Peyer's patch (tissue), 4 donors: ENCODE measurements around the gene MT1B. TPM values are rescaled to one million over a fixed set of nuclear protein-coding genes. Genes with fewer than 3 reads are reported as not detected.

Source experiments
- DNase-seq, 3 donors: peaks; one replicate each; pipeline ENCODE4 v3.0.0-alpha.2; 2017 to 2019
- H3K27ac ChIP-seq, 4 donors: fragments of 200-600 bp; sonication (generic); one replicate each; pipeline ENCODE4 v1.5.1; 2016 to 2019
- H3K27me3 ChIP-seq, 2 donors: fragments of 200-600 bp; sonication (generic); one replicate each; pipeline ENCODE4 v1.5.1; 2019
- H3K36me3 ChIP-seq, 3 donors: fragments of 200-600 bp; sonication (generic); one replicate each; pipeline ENCODE4 v1.5.1; 2016 to 2019
- H3K4me1 ChIP-seq, 4 donors: fragments of 200-600 bp; sonication (generic); one replicate each; pipeline ENCODE4 v1.5.1; 2016 to 2019
- H3K4me3 ChIP-seq, 4 donors: fragments of 200-600 bp; sonication (generic); 1 replicate in 3 of 4; 2 replicates in 1 of 4; pipeline ENCODE4 v1.5.1; 2016 to 2019; ENCODE audit warnings: mild to moderate bottlenecking in 1 of 4
- H3K9me3 ChIP-seq, 4 donors: fragments of 200-600 bp; sonication (generic); one replicate each; pipeline ENCODE4 v1.5.1; 2016 to 2019; ENCODE audit warnings: mild to moderate bottlenecking in 1 of 4
- CTCF ChIP-seq, 6 experiments: fragments of 450-650 bp in 4 of 6; fragments of 200-600 bp in 2 of 6; sonication (generic) in 1 of 6; IDR thresholded peaks; one replicate each; pipeline ENCODE4 v1.5.1; 2017 to 2019; ENCODE audit warnings: antibody characterized with exemption in 6 of 6, mild to moderate bottlenecking in 3 of 6, moderate library complexity in 1 of 6
- POLR2A ChIP-seq, 2 donors: fragments of 450-650 bp; IDR thresholded peaks; one replicate each; pipeline ENCODE4 v1.5.1; 2017; ENCODE audit warnings: antibody characterized with exemption in 2 of 2, mild to moderate bottlenecking in 2 of 2, moderate library complexity in 2 of 2
- total RNA-seq, 4 donors: library from RNA; depleted of rRNA; stranded (reverse); fragments of >200 nt; gene quantifications; one replicate each; pipeline ENCODE4 v1.1.0, GENCODE V29; 2016

Gene MT1B
- total RNA-seq, 4 donors from 2014 or later = 39.3 TPM; not detected in 3

- no peak overlapping the region for H3K27ac ChIP-seq
- H3K36me3 ChIP-seq = no peaks in the 10 kb centered on the region
- no peak for DNase-seq
- peaks cover 0 to 28% (median 4%) of the 10 kb centered on the region in 4 donors for H3K4me1 ChIP-seq
- no peak overlapping the region for H3K4me3 ChIP-seq
- no peaks in the 10 kb centered on the region for H3K27me3 ChIP-seq
- TF ChIP-seq CTCF (IDR thresholded peaks at IDR 0.05) = no peak
- no peak for TF ChIP-seq POLR2A (IDR thresholded peaks at IDR 0.05)
- no peaks in the 10 kb centered on the region for H3K9me3 ChIP-seq
These were observed 37.1 kb upstream of the MT1B start for GRCh38 chr16:56614549-56614991.

- Histone ChIP-seq H3K9me3 (no peaks in the 10 kb centered on the region), H3K4me3 (no peak overlapping the region), H3K27me3 (no peaks in the 10 kb centered on the region), H3K27ac (no peak overlapping the region), H3K36me3 (no peaks in the 10 kb centered on the region), H3K4me1 (peaks cover 0 to 23% (median 1%) of the 10 kb centered on the region in 4 donors)
- TF ChIP-seq CTCF (IDR thresholded peaks at IDR 0.05) (no peak), POLR2A (IDR thresholded peaks at IDR 0.05) (no peak)
- no peak for DNase-seq
These were observed 36.3 kb upstream of the MT1B start for GRCh38 chr16:56615353-56615752.

- DNase-seq = no peak
- H3K27ac ChIP-seq = peak overlapping the region in 2 of 4 donors; percentile 35 to 47
- H3K4me3 ChIP-seq = peak overlapping the region; percentile 27 to 55 (median 41)
- H3K9me3 ChIP-seq = no peaks in the 10 kb centered on the region
- H3K27me3 ChIP-seq = no peaks in the 10 kb centered on the region
- no peak for TF ChIP-seq CTCF (IDR thresholded peaks at IDR 0.05)
- TF ChIP-seq POLR2A (IDR thresholded peaks at IDR 0.05) = no peak
- H3K36me3 ChIP-seq = no peaks in the 10 kb centered on the region
- peaks cover 0 to 21% (median 0%) of the 10 kb centered on the region in 4 donors for H3K4me1 ChIP-seq
These were observed 35.0 kb upstream of the MT1B start for GRCh38 chr16:56616608-56617211.

GRCh38 chr16:56617212-56618085 lies 34.2 kb upstream of the MT1B start:
- Histone ChIP-seq H3K36me3 (no peaks in the 10 kb centered on the region), H3K4me3 (peak overlapping the region; percentile 27 to 55 (median 41)), H3K27me3 (no peaks in the 10 kb centered on the region), H3K27ac (peak overlapping the region in 2 of 4 donors; percentile 35 to 47), H3K4me1 (peaks cover 0 to 21% (median 0%) of the 10 kb centered on the region in 4 donors), H3K9me3 (no peaks in the 10 kb centered on the region)
- TF ChIP-seq CTCF (IDR thresholded peaks at IDR 0.05) (peak in 2 of 6 experiments; percentile 13 to 25), POLR2A (IDR thresholded peaks at IDR 0.05) (no peak)
- peak in 2 of 3 donors; percentile 77 to 86 for DNase-seq

GRCh38 chr16:56618138-56618537 lies 33.5 kb upstream of the MT1B start:
- DNase-seq = no peak
- TF ChIP-seq POLR2A (IDR thresholded peaks at IDR 0.05) = no peak
- TF ChIP-seq CTCF (IDR thresholded peaks at IDR 0.05) = no peak
- H3K9me3 ChIP-seq = no peaks in the 10 kb centered on the region
- no peak overlapping the region for H3K4me3 ChIP-seq
- H3K36me3 ChIP-seq = no peaks in the 10 kb centered on the region
- H3K27ac ChIP-seq = no peak overlapping the region
- peaks cover 0 to 21% (median 0%) of the 10 kb centered on the region in 4 donors for H3K4me1 ChIP-seq
- no peaks in the 10 kb centered on the region for H3K27me3 ChIP-seq
